SK-N-SH treated with all-trans-retinoic acid at 6 μM for 48 hours (cell line): ENCODE data around the gene TACR1.

ENCODE experiments used
- ATAC-seq: fragments of 200-7000 bp; cut with Tn5 transposase; 3 replicates; pipeline ENCODE4 v1.9.1; 2020; ENCODE audit warnings: mild to moderate bottlenecking, moderate library complexity
- ARNTL ChIP-seq: fragments of 450-650 bp; formaldehyde crosslinking; IDR thresholded peaks from 2 replicates; pipeline ENCODE4 v1.5.0; 2020; ENCODE audit warnings: low read depth, mild to moderate bottlenecking, moderate library complexity, borderline replicate concordance
- BACH2 ChIP-seq: fragments of 250-450 bp; sonication (Bioruptor Pico); IDR thresholded peaks from 2 replicates; pipeline ENCODE4 v1.9.0; 2021; ENCODE audit warnings: mild to moderate bottlenecking, borderline replicate concordance
- ESRRG ChIP-seq: fragments of 250-450 bp; sonication (Bioruptor Pico); IDR thresholded peaks from 2 replicates; pipeline ENCODE4 v1.6.1; 2021; ENCODE audit warnings: mild to moderate bottlenecking
- GLIS3 ChIP-seq: fragments of 250-450 bp; sonication (Bioruptor Pico); IDR thresholded peaks from 2 replicates; pipeline ENCODE4 v1.5.0; 2020; ENCODE audit warnings: mild to moderate bottlenecking, moderate library complexity
- ISL1 ChIP-seq: fragments of 250-450 bp; sonication (Bioruptor Pico); IDR thresholded peaks from 2 replicates; pipeline ENCODE4 v2.1.2; 2022; ENCODE audit warnings: mild to moderate bottlenecking, moderate library complexity
- OSR1 ChIP-seq: fragments of 250-450 bp; sonication (Bioruptor Pico); IDR thresholded peaks from 2 replicates; pipeline ENCODE4 v1.8.0; 2022; ENCODE audit warnings: moderate library complexity, mild to moderate bottlenecking, inconsistent platforms
- PPARA ChIP-seq: fragments of 250-450 bp; sonication (Bioruptor Pico); IDR thresholded peaks from 2 replicates; pipeline ENCODE4 v1.5.0; 2020; ENCODE audit warnings: mild to moderate bottlenecking, borderline replicate concordance
- RARB ChIP-seq: fragments of 250-450 bp; sonication (Bioruptor Pico); IDR thresholded peaks from 2 replicates; pipeline ENCODE4 v1.8.0; 2021; ENCODE audit warnings: mild to moderate bottlenecking, moderate library complexity
- SNAI2 ChIP-seq: fragments of 250-450 bp; sonication (Bioruptor Pico); IDR thresholded peaks from 2 replicates; pipeline ENCODE4 v1.5.0; 2020; ENCODE audit warnings: mild to moderate bottlenecking, moderate library complexity
- TCF4 ChIP-seq: fragments of 250-450 bp; sonication (Bioruptor Pico); IDR thresholded peaks from 2 replicates; pipeline ENCODE4 v1.8.0; 2021; ENCODE audit warnings: mild to moderate bottlenecking, moderate library complexity, borderline replicate concordance
- TOX ChIP-seq: fragments of 250-450 bp; sonication (Bioruptor Pico); IDR thresholded peaks from 2 replicates; pipeline ENCODE4 v1.8.0; 2021; ENCODE audit warnings: mild to moderate bottlenecking, moderate library complexity, borderline replicate concordance
- ZC3H10 ChIP-seq: fragments of 250-450 bp; sonication (Bioruptor Pico); IDR thresholded peaks from 2 replicates; pipeline ENCODE4 v1.5.1; 2021; ENCODE audit warnings: mild to moderate bottlenecking, moderate library complexity
- ZFP3 ChIP-seq: fragments of 250-450 bp; sonication (Bioruptor Pico); IDR thresholded peaks from 2 replicates; pipeline ENCODE4 v1.5.0; 2020; ENCODE audit warnings: mild to moderate bottlenecking, moderate library complexity
- ZFP30 ChIP-seq: fragments of 450-650 bp; formaldehyde crosslinking; IDR thresholded peaks from 2 replicates; pipeline ENCODE4 v1.5.0; 2022; ENCODE audit warnings: mild to moderate bottlenecking, moderate library complexity
- ZNF565 ChIP-seq: fragments of 450-650 bp; formaldehyde crosslinking; conservative IDR thresholded peaks from 2 replicates; pipeline ENCODE4 v1.5.0; 2020; ENCODE audit warnings: low read depth, mild to moderate bottlenecking, moderate library complexity
- ZNF70 ChIP-seq: fragments of 450-650 bp; formaldehyde crosslinking; IDR thresholded peaks from 2 replicates; pipeline ENCODE4 v1.5.0; 2020; ENCODE audit warnings: mild to moderate bottlenecking, moderate library complexity
- ZNF8 ChIP-seq: fragments of 450-650 bp; formaldehyde crosslinking; IDR thresholded peaks from 2 replicates; pipeline ENCODE4 v1.5.0; 2020; ENCODE audit warnings: mild to moderate bottlenecking, moderate library complexity
- TF ChIP-seq, protein P1 (sequence below): fragments of 250-450 bp; sonication (Bioruptor Pico); IDR thresholded peaks from 2 replicates; pipeline ENCODE4 v1.5.1; 2021; ENCODE audit warnings: mild to moderate bottlenecking, moderate library complexity
- TF ChIP-seq, protein P2 (sequence below): fragments of 250-450 bp; sonication (Bioruptor Pico); IDR thresholded peaks from 2 replicates; pipeline ENCODE4 v1.5.1; 2020; ENCODE audit warnings: low read depth, mild to moderate bottlenecking, moderate library complexity
- TF ChIP-seq, protein P3 (sequence below): fragments of 250-450 bp; sonication (Bioruptor Pico); IDR thresholded peaks from 2 replicates; pipeline ENCODE4 v1.8.0; 2021; ENCODE audit warnings: low read depth, mild to moderate bottlenecking, moderate library complexity, borderline replicate concordance
- TF ChIP-seq, protein P4 (sequence below): fragments of 250-450 bp; sonication (Bioruptor Pico); IDR thresholded peaks from 2 replicates; pipeline ENCODE4 v1.8.0; 2020; ENCODE audit warnings: mild to moderate bottlenecking, moderate library complexity, borderline replicate concordance

TACR1 gene

DNA sequence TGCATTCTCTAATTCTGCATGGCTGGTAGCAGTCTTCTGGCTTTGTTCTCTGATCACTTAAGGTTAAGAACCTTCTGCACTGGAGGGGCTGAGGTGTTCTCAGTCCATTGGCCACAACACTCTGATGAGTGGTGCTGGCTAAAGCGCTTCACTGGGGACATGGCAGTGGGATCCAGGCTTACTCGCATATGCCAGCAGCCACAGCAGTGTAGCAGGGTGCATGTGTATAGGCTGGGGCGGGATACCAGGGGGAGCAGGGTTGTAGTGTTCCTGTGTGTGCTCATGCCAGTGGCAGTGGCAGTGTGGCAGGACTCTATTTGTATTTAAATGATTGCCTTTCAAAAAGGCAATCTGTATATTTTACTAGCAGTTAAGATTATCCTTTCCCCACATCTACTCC is 11.1 kb upstream of the TACR1 start:
- TF ChIP-seq, protein P1, sequence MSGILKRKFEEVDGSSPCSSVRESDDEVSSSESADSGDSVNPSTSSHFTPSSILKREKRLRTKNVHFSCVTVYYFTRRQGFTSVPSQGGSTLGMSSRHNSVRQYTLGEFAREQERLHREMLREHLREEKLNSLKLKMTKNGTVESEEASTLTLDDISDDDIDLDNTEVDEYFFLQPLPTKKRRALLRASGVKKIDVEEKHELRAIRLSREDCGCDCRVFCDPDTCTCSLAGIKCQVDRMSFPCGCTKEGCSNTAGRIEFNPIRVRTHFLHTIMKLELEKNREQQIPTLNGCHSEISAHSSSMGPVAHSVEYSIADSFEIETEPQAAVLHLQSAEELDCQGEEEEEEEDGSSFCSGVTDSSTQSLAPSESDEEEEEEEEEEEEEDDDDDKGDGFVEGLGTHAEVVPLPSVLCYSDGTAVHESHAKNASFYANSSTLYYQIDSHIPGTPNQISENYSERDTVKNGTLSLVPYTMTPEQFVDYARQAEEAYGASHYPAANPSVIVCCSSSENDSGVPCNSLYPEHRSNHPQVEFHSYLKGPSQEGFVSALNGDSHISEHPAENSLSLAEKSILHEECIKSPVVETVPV (CRISPR knock-in tag), result no peak
- TF ChIP-seq ZNF565 (CRISPR knock-in tag) (no peak), ARNTL (CRISPR knock-in tag) (no peak), ZNF70 (CRISPR knock-in tag) (no peak), PPARA (CRISPR knock-in tag) (no peak), TCF4 (CRISPR knock-in tag) (no peak), TOX (CRISPR knock-in tag) (no peak)
- ATAC-seq, result no peak

DNA sequence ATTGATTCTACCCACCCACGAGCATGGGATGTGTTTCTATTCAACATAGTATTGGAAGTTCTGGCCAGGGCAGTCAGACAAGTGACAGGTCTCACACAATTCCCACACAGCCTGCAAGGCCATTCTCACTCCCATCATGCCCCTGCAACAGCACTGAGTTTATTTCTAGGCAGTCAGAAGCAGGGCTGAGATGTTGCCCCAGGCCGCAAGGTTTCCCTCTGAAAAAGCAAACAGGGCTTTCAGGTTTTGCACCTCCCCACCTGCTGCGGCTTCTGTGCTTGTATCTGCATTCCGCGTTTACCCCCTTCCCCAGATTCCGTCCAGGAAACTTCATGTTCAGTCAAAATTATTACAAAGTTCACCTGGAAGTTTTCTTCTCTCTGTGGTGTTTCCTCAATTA is 9.4 kb upstream of the TACR1 start:
- ATAC-seq, result no peak
- TF ChIP-seq ZFP3 (CRISPR knock-in tag), result no peak

DNA sequence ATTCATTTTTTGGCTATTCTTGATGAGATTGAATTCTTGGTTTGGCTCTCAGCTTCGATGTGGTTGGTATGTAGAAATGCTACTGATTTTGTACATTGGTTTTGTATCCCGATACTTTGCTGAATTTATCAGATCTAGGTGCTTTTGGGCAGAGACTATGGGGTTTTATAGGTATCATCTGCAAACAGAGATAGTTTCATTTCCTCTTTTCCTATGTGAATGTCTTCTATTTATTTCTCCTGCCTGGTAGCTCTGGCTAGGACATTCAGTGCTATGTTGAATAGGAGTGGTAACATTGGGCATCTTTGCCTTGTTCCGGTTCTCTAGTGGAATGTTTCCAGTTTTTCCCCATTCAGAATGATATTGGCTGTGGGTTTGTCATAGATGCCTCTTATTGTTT is 5.5 kb upstream of the TACR1 start:
- ATAC-seq, result no peak

DNA sequence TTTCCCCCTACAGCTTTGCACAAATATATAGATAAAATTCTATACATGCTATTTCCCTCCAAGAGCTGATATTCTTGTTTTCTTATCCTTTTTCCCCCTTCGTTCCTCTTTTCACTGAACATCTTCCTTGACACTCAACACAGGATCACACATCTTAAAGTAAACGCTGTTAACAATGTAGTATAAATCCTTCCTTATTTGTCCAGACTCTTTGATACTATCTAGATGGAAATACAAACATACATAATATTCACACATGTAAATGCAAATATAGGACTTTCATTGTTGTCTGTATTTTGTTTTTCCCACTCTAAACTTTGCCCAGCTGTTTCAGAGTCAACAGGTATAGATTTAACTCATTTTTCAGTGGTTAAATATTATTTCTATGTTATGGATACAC is 3.0 kb upstream of the TACR1 start:
- TF ChIP-seq OSR1, result no peak
- no peak for ATAC-seq

More for the DNA sequence above, 5.5 kb upstream of the TACR1 start:
- no peak for TF ChIP-seq ISL1
- TF ChIP-seq, protein P2, sequence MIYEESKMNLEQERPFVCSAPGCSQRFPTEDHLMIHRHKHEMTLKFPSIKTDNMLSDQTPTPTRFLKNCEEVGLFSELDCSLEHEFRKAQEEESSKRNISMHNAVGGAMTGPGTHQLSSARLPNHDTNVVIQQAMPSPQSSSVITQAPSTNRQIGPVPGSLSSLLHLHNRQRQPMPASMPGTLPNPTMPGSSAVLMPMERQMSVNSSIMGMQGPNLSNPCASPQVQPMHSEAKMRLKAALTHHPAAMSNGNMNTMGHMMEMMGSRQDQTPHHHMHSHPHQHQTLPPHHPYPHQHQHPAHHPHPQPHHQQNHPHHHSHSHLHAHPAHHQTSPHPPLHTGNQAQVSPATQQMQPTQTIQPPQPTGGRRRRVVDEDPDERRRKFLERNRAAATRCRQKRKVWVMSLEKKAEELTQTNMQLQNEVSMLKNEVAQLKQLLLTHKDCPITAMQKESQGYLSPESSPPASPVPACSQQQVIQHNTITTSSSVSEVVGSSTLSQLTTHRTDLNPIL (CRISPR knock-in tag), result no peak
- no peak for TF ChIP-seq ZC3H10 (CRISPR knock-in tag)
- TF ChIP-seq RARB, result no peak
- TF ChIP-seq SNAI2 (CRISPR knock-in tag), result no peak
- TF ChIP-seq, protein P3, sequence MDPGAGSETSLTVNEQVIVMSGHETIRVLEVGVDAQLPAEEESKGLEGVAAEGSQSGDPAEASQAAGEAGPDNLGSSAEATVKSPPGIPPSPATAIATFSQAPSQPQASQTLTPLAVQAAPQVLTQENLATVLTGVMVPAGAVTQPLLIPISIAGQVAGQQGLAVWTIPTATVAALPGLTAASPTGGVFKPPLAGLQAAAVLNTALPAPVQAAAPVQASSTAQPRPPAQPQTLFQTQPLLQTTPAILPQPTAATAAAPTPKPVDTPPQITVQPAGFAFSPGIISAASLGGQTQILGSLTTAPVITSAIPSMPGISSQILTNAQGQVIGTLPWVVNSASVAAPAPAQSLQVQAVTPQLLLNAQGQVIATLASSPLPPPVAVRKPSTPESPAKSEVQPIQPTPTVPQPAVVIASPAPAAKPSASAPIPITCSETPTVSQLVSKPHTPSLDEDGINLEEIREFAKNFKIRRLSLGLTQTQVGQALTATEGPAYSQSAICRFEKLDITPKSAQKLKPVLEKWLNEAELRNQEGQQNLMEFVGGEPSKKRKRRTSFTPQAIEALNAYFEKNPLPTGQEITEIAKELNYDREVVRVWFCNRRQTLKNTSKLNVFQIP, result no peak
- no peak for TF ChIP-seq OSR1
- TF ChIP-seq, protein P4, sequence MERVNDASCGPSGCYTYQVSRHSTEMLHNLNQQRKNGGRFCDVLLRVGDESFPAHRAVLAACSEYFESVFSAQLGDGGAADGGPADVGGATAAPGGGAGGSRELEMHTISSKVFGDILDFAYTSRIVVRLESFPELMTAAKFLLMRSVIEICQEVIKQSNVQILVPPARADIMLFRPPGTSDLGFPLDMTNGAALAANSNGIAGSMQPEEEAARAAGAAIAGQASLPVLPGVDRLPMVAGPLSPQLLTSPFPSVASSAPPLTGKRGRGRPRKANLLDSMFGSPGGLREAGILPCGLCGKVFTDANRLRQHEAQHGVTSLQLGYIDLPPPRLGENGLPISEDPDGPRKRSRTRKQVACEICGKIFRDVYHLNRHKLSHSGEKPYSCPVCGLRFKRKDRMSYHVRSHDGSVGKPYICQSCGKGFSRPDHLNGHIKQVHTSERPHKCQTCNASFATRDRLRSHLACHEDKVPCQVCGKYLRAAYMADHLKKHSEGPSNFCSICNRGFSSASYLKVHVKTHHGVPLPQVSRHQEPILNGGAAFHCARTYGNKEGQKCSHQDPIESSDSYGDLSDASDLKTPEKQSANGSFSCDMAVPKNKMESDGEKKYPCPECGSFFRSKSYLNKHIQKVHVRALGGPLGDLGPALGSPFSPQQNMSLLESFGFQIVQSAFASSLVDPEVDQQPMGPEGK (CRISPR knock-in tag), result no peak
- no peak for TF ChIP-seq ZNF70 (CRISPR knock-in tag)
- no peak for TF ChIP-seq BACH2 (CRISPR knock-in tag)
- no peak for TF ChIP-seq GLIS3 (CRISPR knock-in tag)
- no peak for TF ChIP-seq ARNTL (CRISPR knock-in tag)

DNA sequence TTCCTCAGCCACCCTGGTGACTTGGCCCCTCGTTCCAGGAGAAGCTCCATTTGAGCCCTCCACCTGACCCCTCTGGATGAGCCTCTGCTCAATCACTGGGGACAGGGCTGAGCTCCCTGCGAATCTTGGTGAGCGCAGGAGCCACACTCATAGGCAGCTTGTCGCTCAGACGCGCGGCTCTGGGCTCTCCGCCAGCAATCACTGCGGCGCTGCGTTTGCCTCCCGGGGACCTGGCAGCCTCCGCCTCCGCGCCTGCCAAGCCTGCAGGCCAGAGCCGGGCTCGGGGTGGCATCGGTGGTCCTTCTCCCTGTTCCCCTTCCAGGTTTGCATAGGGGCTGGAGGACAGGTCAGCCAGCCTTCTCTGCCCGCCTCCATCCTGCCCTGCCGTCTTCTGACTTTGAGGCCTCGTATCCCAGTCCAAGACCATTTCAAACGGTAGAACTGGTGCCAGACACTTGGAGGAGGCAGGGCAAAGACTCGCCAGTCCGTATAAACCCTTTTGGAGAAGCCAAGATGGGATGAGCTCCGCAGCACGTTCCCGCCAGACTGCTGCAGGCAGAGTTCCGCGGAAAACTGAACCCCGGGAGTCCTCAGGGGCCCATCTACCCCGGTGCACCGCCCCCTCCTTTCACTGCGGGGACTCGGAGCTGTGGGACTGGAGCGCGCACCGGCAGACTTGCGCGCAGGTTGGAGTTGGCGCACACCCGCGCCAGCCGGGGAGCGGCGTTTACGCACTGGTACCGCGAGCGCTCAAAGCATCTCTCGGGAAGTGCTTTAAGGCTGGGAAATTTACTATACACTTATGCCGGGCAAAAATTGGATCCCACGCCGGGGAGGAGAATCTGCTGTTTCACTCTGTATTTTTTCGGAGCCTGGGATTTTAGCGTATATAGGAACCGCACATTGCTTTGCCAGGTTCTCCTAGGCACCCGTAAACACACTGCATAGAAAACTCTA is 1.1 kb upstream of the TACR1 start:
- TF ChIP-seq ZNF8 (CRISPR knock-in tag), result no peak
- TF ChIP-seq ISL1, result no peak
- TF ChIP-seq, protein P4 (CRISPR knock-in tag), result no peak
- no peak for TF ChIP-seq ESRRG (CRISPR knock-in tag)
- TF ChIP-seq ARNTL (CRISPR knock-in tag), result no peak
- TF ChIP-seq BACH2 (CRISPR knock-in tag), result no peak
- TF ChIP-seq, protein P1 (CRISPR knock-in tag), result no peak
- TF ChIP-seq TOX (CRISPR knock-in tag), result no peak
- TF ChIP-seq ZNF70 (CRISPR knock-in tag), result no peak
- TF ChIP-seq PPARA (CRISPR knock-in tag), result no peak
- no peak for TF ChIP-seq ZFP30
- TF ChIP-seq, protein P2 (CRISPR knock-in tag), result no peak
- no peak for TF ChIP-seq RARB
- TF ChIP-seq SNAI2 (CRISPR knock-in tag), result no peak
- TF ChIP-seq, all 23 proteins: peak for 0
- ATAC-seq, result peak; percentile 70
